Measurements from ENCODE around the gene ADAM19.

GRCh38 chr5:157514974-157515373 is 60.6 kb downstream of the ADAM19 start:
- TF ChIP-seq, protein P1, sequence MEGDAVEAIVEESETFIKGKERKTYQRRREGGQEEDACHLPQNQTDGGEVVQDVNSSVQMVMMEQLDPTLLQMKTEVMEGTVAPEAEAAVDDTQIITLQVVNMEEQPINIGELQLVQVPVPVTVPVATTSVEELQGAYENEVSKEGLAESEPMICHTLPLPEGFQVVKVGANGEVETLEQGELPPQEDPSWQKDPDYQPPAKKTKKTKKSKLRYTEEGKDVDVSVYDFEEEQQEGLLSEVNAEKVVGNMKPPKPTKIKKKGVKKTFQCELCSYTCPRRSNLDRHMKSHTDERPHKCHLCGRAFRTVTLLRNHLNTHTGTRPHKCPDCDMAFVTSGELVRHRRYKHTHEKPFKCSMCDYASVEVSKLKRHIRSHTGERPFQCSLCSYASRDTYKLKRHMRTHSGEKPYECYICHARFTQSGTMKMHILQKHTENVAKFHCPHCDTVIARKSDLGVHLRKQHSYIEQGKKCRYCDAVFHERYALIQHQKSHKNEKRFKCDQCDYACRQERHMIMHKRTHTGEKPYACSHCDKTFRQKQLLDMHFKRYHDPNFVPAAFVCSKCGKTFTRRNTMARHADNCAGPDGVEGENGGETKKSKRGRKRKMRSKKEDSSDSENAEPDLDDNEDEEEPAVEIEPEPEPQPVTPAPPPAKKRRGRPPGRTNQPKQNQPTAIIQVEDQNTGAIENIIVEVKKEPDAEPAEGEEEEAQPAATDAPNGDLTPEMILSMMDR (IDR thresholded peaks at IDR 0.05), result no peak
- TF ChIP-seq POLR2A (IDR thresholded peaks at IDR 0.05), result no peak

Data from uterus (tissue), 2 donors.